HG03575 (cell line): ENCODE measurements around the gene CROCC2.

ENCODE experiments used
- ATAC-seq: cut with Tn5 transposase; IDR thresholded peaks from one replicate; pipeline ENCODE4 v1.9.1; 2021; ENCODE audit not compliant: unreplicated experiment, insufficient number of reproducible peaks, low FRiP score; ENCODE audit errors: extremely low read depth

The CROCC2 gene

GRCh38 chr2:240991378-240992263, 85.5 kb downstream of the CROCC2 start:
- no peak for ATAC-seq

GRCh38 chr2:240992572-240993291, 86.6 kb downstream of the CROCC2 start:
- ATAC-seq: no peak

GRCh38 chr2:240993446-240994170, 87.5 kb downstream of the CROCC2 start:
- ATAC-seq: no peak

- no peak for ATAC-seq
Measured at GRCh38 chr2:240994171-240994896, 88.2 kb downstream of the CROCC2 start.

- ATAC-seq: no peak
Measured at GRCh38 chr2:240995041-240996021, 89.2 kb downstream of the CROCC2 start.

GRCh38 chr2:240996161-240996833, 90.2 kb downstream of the CROCC2 start:
- no peak for ATAC-seq

GRCh38 chr2:240996834-240997140, 90.7 kb downstream of the CROCC2 start:
- no peak for ATAC-seq

GRCh38 chr2:240997141-240997855, 91.2 kb downstream of the CROCC2 start:
- ATAC-seq: no peak

- no peak for ATAC-seq
Measured at GRCh38 chr2:240997856-240998705, 91.9 kb downstream of the CROCC2 start, which contains the start of gene SNED1. TSS of gene SNED1 (plus strand) at chr2:240998618. CDS start at chr2:240998838, 220 bp downstream.

GRCh38 chr2:240998706-240998994, 92.5 kb downstream of the CROCC2 start:
- ATAC-seq: no peak

- ATAC-seq: no peak
Measured at GRCh38 chr2:240998995-240999791, 93.1 kb downstream of the CROCC2 start.

GRCh38 chr2:240999873-241000541, 93.9 kb downstream of the CROCC2 start:
- ATAC-seq: no peak

GRCh38 chr2:241000831-241001321, 94.7 kb downstream of the CROCC2 start:
- ATAC-seq: no peak

GRCh38 chr2:241001413-241002274, 95.5 kb downstream of the CROCC2 start:
- no peak for ATAC-seq
